Neuronal stem cell (in vitro differentiated cells): ENCODE data around the gene GLIS1.

ENCODE experiments used
- DNase-seq: peaks from one replicate; pipeline ENCODE4 v3.0.0-alpha.2; 2013; ENCODE audit warnings: low spot score
- H2AFZ ChIP-seq: one replicate; pipeline ENCODE4 v1.6.1; 2013; ENCODE audit warnings: mild to moderate bottlenecking, low read length, inconsistent platforms
- H2AK5ac ChIP-seq: 2 replicates; pipeline ENCODE4 v1.6.1; 2013; ENCODE audit warnings: low read depth, mild to moderate bottlenecking, inconsistent platforms, low read length, moderate library complexity, mixed read lengths
- H2BK120ac ChIP-seq: 2 replicates; pipeline ENCODE4 v1.6.1; 2013; ENCODE audit warnings: low read depth, mild to moderate bottlenecking, inconsistent platforms, low read length, moderate library complexity, mixed read lengths
- H2BK12ac ChIP-seq: one replicate; pipeline ENCODE4 v1.6.1; 2013; ENCODE audit warnings: low read length, inconsistent platforms
- H2BK15ac ChIP-seq: 2 replicates; pipeline ENCODE4 v1.6.1; 2013; ENCODE audit warnings: mild to moderate bottlenecking, low read length, inconsistent platforms, mixed read lengths
- H2BK5ac ChIP-seq: one replicate; pipeline ENCODE4 v1.6.1; 2013; ENCODE audit warnings: inconsistent platforms, mild to moderate bottlenecking, low read length, moderate library complexity
- H3K14ac ChIP-seq: one replicate; pipeline ENCODE4 v1.6.1; 2013; ENCODE audit warnings: low read length, inconsistent platforms
- H3K18ac ChIP-seq: 2 replicates; pipeline ENCODE4 v1.6.1; 2013; ENCODE audit warnings: low read length, inconsistent platforms
- H3K23ac ChIP-seq: 2 replicates; pipeline ENCODE4 v1.6.1; 2013; ENCODE audit warnings: low read depth, mild to moderate bottlenecking, mixed read lengths, low read length, inconsistent platforms; ENCODE audit not compliant: poor library complexity
- H3K27ac ChIP-seq: replicated peaks from 3 replicates; pipeline ENCODE4 v1.5.1; 2013; ENCODE audit warnings: low read length, inconsistent platforms
- H3K27me3 ChIP-seq, 3 experiments: 2 replicates each; pipeline ENCODE4 v1.6.1; 2013; ENCODE audit warnings: low read length in 3 of 3, mild to moderate bottlenecking in 2 of 3, inconsistent platforms in 1 of 3, low read depth in 1 of 3, mixed read lengths in 1 of 3, moderate library complexity in 1 of 3; ENCODE audit not compliant: control insufficient read depth in 3 of 3, insufficient read depth in 3 of 3
- H3K36me3 ChIP-seq, 2 donors: replicated peaks in 1 of 2; 2 replicates each; pipeline ENCODE4 v1.6.1; 2013; ENCODE audit warnings: low read length in 2 of 2; ENCODE audit not compliant: control insufficient read depth in 2 of 2, insufficient read depth in 2 of 2
- H3K4ac ChIP-seq: 2 replicates; pipeline ENCODE4 v1.6.1; 2013; ENCODE audit warnings: inconsistent platforms, mild to moderate bottlenecking, low read length, moderate library complexity
- H3K4me1 ChIP-seq, 2 donors: 1 replicate in 1 of 2; 2 replicates in 1 of 2; pipeline ENCODE4 v1.6.1; 2013; ENCODE audit warnings: low read length in 2 of 2, low read depth in 1 of 2; ENCODE audit not compliant: control insufficient read depth in 2 of 2, insufficient read depth in 1 of 2
- H3K4me2 ChIP-seq: one replicate; pipeline ENCODE4 v1.6.1; 2013; ENCODE audit warnings: mild to moderate bottlenecking, low read length, inconsistent platforms; ENCODE audit not compliant: insufficient read depth, poor library complexity, severe bottlenecking
- H3K4me3 ChIP-seq, 2 donors: 2 replicates each; pipeline ENCODE4 v1.5.1; 2013; ENCODE audit warnings: low read length in 2 of 2, mild to moderate bottlenecking in 2 of 2, inconsistent platforms in 1 of 2, moderate library complexity in 1 of 2
- H3K79me1 ChIP-seq: one replicate; pipeline ENCODE4 v1.6.1; 2013; ENCODE audit warnings: low read depth, mild to moderate bottlenecking, inconsistent platforms, low read length, moderate library complexity
- H3K9ac ChIP-seq: one replicate; pipeline ENCODE4 v1.6.1; 2013; ENCODE audit warnings: mild to moderate bottlenecking, low read depth, low read length, inconsistent platforms; ENCODE audit not compliant: poor library complexity
- H3K9me3 ChIP-seq, 2 donors: replicated peaks in 1 of 2; 2 replicates each; pipeline versions ENCODE3 to v1.6.1; 2013; ENCODE audit warnings: low read length in 2 of 2, mild to moderate bottlenecking in 2 of 2, inconsistent platforms in 1 of 2, low read depth in 1 of 2, mixed read lengths in 1 of 2, moderate library complexity in 1 of 2; ENCODE audit not compliant: control insufficient read depth in 2 of 2, insufficient read depth in 1 of 2
- H4K8ac ChIP-seq: one replicate; pipeline ENCODE4 v1.6.1; 2013; ENCODE audit warnings: low read depth, mild to moderate bottlenecking, inconsistent platforms, low read length, moderate library complexity
- H4K91ac ChIP-seq: one replicate; pipeline ENCODE4 v1.6.1; 2013; ENCODE audit warnings: low read length, low read depth, mild to moderate bottlenecking, inconsistent platforms; ENCODE audit not compliant: poor library complexity
- WGBS, 2 donors: extraction: QIAGEN DNeasy Blood & Tissue Kit; methylation state at CpG; one replicate each; pipeline ENCODE4 v1.1.7; 2013; ENCODE audit warnings: missing lambda C conversion rate in 2 of 2, mixed read lengths in 1 of 2; ENCODE audit not compliant: insufficient read length in 2 of 2, insufficient replicate concordance in 1 of 2; ENCODE audit errors: extremely low coverage in 2 of 2; 5-methylcytosine and 5-hydroxymethylcytosine counted together

The GLIS1 gene

GRCh38 chr1:53468374-53468773, 270.6 kb downstream of the GLIS1 start:
- no peak overlapping the region for H2AK5ac ChIP-seq
- H2BK120ac ChIP-seq, result no peak overlapping the region
- H3K23ac ChIP-seq, result no peak overlapping the region
- no peak overlapping the region for H3K27ac ChIP-seq
- no peak overlapping the region for H2AFZ ChIP-seq
- peaks cover 0 to 19% (median 0%) of the 10 kb centered on the region in 3 experiments for H3K27me3 ChIP-seq
- no peak overlapping the region for H2BK5ac ChIP-seq
- DNase-seq, result no peak
- no peak overlapping the region for H3K9ac ChIP-seq
- no peak overlapping the region for H3K4me2 ChIP-seq
- no peak overlapping the region for H3K4me3 ChIP-seq
- H3K18ac ChIP-seq, result peak overlapping the region; percentile 32
- no peaks in the 10 kb centered on the region for H3K79me1 ChIP-seq
- peaks cover 6% of the 10 kb centered on the region in 2 donors for H3K4me1 ChIP-seq
- no peak overlapping the region for H2BK12ac ChIP-seq
- no peak overlapping the region for H4K91ac ChIP-seq
- no peak overlapping the region for H3K4ac ChIP-seq
- H2BK15ac ChIP-seq, result no peak overlapping the region
- H3K14ac ChIP-seq, result no peak overlapping the region
- H4K8ac ChIP-seq, result no peak overlapping the region
- no peaks in the 10 kb centered on the region for H3K9me3 ChIP-seq
- no peaks in the 10 kb centered on the region for H3K36me3 ChIP-seq
- no CpG with 5 or more reads among the region's 2 CpGs for WGBS, 2 donors

GRCh38 chr1:53467391-53467790, 271.6 kb downstream of the GLIS1 start:
- H4K91ac ChIP-seq, result no peak overlapping the region
- no peak for DNase-seq

GRCh38 chr1:53465023-53465957, 273.7 kb downstream of the GLIS1 start:
- no peak overlapping the region for H4K91ac ChIP-seq
- H3K4me1 ChIP-seq, result peaks cover under 1 to 8% of the 10 kb centered on the region in 2 donors
- no peak overlapping the region for H2BK120ac ChIP-seq
- H2AK5ac ChIP-seq, result no peak overlapping the region
- DNase-seq, result no peak
- no peak overlapping the region for H2BK15ac ChIP-seq
- no peak overlapping the region for H3K14ac ChIP-seq
- H3K4me2 ChIP-seq, result no peak overlapping the region
- no peak overlapping the region for H2BK5ac ChIP-seq
- H3K23ac ChIP-seq, result no peak overlapping the region
- H3K79me1 ChIP-seq, result no peaks in the 10 kb centered on the region
- no peak overlapping the region for H3K27ac ChIP-seq
- WGBS, 2 donors, result no CpG with 5 or more reads among the region's 4 CpGs
- H2BK12ac ChIP-seq, result no peak overlapping the region
- no peak overlapping the region for H3K4ac ChIP-seq
- H3K36me3 ChIP-seq, result no peaks in the 10 kb centered on the region
- H3K27me3 ChIP-seq, result peaks cover 0 to 19% (median 0%) of the 10 kb centered on the region in 3 experiments
- H3K9ac ChIP-seq, result no peak overlapping the region
- no peak overlapping the region for H4K8ac ChIP-seq
- no peak overlapping the region for H3K18ac ChIP-seq
- H3K4me3 ChIP-seq, result no peak overlapping the region
- no peak overlapping the region for H2AFZ ChIP-seq
- H3K9me3 ChIP-seq, result no peaks in the 10 kb centered on the region

More at GRCh38 chr1:53467391-53467790, 271.6 kb downstream of the GLIS1 start:
- no peak overlapping the region for H3K18ac ChIP-seq
- H2AFZ ChIP-seq, result no peak overlapping the region
- no peak overlapping the region for H3K27ac ChIP-seq
- no peak overlapping the region for H2BK15ac ChIP-seq
- H2AK5ac ChIP-seq, result no peak overlapping the region
- no peak overlapping the region for H2BK120ac ChIP-seq
- no peak overlapping the region for H3K9ac ChIP-seq
- H3K27me3 ChIP-seq, result peaks cover 0 to 19% (median 0%) of the 10 kb centered on the region in 3 experiments
- H4K8ac ChIP-seq, result no peak overlapping the region
- H3K4ac ChIP-seq, result no peak overlapping the region
- H3K4me1 ChIP-seq, result peaks cover 6 to 12% of the 10 kb centered on the region in 2 donors
- no peaks in the 10 kb centered on the region for H3K9me3 ChIP-seq
- H3K14ac ChIP-seq, result no peak overlapping the region
- H3K36me3 ChIP-seq, result no peaks in the 10 kb centered on the region
- no peak overlapping the region for H2BK12ac ChIP-seq
- H3K23ac ChIP-seq, result no peak overlapping the region
- H2BK5ac ChIP-seq, result no peak overlapping the region
- no peaks in the 10 kb centered on the region for H3K79me1 ChIP-seq
- H3K4me3 ChIP-seq, result no peak overlapping the region
- H3K4me2 ChIP-seq, result no peak overlapping the region
